SK-N-MC (cell line): ENCODE results near the gene ANKRD22.

Experiments
- EZH2 ChIP-seq: fragments of 200-600 bp; sonication (generic); IDR thresholded peaks from one replicate; pipeline ENCODE4 v1.6.1; 2017; ENCODE audit warnings: antibody characterized with exemption
- POLR2AphosphoS5 ChIP-seq: IDR thresholded peaks from 2 replicates; pipeline ENCODE4 v1.6.1; 2012; ENCODE audit warnings: mild to moderate bottlenecking, low read depth, low read length, borderline replicate concordance

GRCh38 chr10:88832376-88832775, 19.3 kb downstream of the ANKRD22 start:
- TF ChIP-seq POLR2AphosphoS5, result no peak
- TF ChIP-seq EZH2, result no peak
